Measurements from ENCODE around the gene RNF144B.
"Not testable (repeated sequence)": the region's sequence is repeated elsewhere in the genome, so short reads cannot be mapped to it uniquely, and the experiment has no call there.

RNF144B gene

DNA sequence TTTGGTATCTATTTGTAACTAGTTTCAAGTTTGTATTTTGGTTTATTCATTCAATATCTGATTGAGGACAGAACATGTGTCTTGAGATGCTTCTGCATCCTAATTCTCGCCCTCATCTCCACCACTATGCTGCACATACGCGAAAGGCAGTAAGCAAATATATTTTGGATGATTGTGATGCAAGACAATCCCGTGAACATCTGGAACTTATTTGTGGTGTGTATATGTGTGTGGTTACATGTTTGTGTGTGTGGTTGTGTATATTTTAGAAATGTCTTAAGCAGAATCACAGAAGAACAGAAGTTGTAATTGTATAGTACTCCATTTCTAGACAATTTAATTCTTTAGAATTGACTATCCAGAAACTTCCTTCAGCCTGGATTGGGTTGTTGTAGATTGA is 35.1 kb upstream of the RNF144B start:
- no peak overlapping the region for H3K4me3 ChIP-seq (ENCODE audit: low read depth in 1 of 2, low read length in 1 of 2)
- no peaks in the 10 kb centered on the region for H3K27me3 ChIP-seq
- H3K9me3 ChIP-seq, result no peaks in the 10 kb centered on the region
- no peaks in the 10 kb centered on the region for H3K36me3 ChIP-seq
- peaks cover 5 to 6% of the 10 kb centered on the region in 2 experiments for H3K4me1 ChIP-seq (ENCODE audit: control insufficient read depth in 1 of 2, insufficient read depth in 1 of 2, low read depth in 1 of 2, low read length in 1 of 2)
- TF ChIP-seq, protein P1, sequence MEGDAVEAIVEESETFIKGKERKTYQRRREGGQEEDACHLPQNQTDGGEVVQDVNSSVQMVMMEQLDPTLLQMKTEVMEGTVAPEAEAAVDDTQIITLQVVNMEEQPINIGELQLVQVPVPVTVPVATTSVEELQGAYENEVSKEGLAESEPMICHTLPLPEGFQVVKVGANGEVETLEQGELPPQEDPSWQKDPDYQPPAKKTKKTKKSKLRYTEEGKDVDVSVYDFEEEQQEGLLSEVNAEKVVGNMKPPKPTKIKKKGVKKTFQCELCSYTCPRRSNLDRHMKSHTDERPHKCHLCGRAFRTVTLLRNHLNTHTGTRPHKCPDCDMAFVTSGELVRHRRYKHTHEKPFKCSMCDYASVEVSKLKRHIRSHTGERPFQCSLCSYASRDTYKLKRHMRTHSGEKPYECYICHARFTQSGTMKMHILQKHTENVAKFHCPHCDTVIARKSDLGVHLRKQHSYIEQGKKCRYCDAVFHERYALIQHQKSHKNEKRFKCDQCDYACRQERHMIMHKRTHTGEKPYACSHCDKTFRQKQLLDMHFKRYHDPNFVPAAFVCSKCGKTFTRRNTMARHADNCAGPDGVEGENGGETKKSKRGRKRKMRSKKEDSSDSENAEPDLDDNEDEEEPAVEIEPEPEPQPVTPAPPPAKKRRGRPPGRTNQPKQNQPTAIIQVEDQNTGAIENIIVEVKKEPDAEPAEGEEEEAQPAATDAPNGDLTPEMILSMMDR (IDR thresholded peaks at IDR 0.05), result no peak
- H3K27ac ChIP-seq, result no peak overlapping the region

DNA sequence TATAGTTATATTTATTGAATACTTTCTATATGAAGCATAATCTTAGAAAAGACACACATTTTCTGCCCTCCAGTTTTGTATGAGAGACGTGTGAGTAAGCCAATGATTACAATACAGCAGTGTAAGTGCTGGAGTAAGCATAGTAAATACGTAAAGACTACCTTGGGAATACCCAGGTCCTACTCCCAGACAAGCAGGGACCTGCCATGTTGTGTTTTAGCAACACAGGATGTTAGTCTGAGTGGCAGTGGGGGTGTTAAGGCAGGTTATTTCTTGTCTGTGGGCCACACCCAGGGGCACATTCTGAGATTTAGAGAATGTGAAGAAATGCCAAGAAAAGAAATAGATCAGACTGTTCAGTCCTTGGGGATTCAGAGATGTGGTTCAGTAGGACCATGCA is 34.3 kb upstream of the RNF144B start:
- Histone ChIP-seq H3K4me3 (ENCODE audit: low read depth in 1 of 2, low read length in 1 of 2) (no peak overlapping the region), H3K27ac (no peak overlapping the region), H3K27me3 (no peaks in the 10 kb centered on the region), H3K36me3 (no peaks in the 10 kb centered on the region), H3K4me1 (ENCODE audit: control insufficient read depth in 1 of 2, insufficient read depth in 1 of 2, low read depth in 1 of 2, low read length in 1 of 2) (peaks cover 5 to 6% of the 10 kb centered on the region in 2 experiments), H3K9me3 (no peaks in the 10 kb centered on the region)
- TF ChIP-seq, protein P1 (IDR thresholded peaks at IDR 0.05), result no peak

DNA sequence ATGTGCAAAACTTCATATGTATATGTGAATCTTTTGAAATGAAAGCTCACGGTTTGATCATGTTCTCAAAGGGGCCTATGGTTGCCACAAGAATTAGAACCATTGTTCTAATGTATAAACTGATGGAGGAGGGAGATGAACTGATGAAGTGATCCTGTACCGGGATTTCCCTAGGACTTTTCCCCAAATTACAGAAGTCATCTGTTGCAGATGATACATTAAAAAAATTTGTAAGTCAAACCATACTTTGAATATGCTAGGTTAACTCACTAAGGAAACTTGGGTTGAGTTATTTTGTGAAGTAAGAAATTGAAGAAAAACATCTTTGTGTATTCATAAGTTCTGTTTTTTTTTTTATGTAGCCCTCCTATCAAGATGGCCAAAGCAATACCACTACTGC is 33.9 kb upstream of the RNF144B start:
- TF ChIP-seq, protein P1 (IDR thresholded peaks at IDR 0.05), result no peak
- Histone ChIP-seq H3K9me3 (no peaks in the 10 kb centered on the region), H3K4me1 (ENCODE audit: control insufficient read depth in 1 of 2, insufficient read depth in 1 of 2, low read depth in 1 of 2, low read length in 1 of 2) (peaks cover 5 to 6% of the 10 kb centered on the region in 2 experiments), H3K27me3 (no peaks in the 10 kb centered on the region), H3K27ac (no peak overlapping the region), H3K36me3 (no peaks in the 10 kb centered on the region), H3K4me3 (ENCODE audit: low read depth in 1 of 2, low read length in 1 of 2) (no peak overlapping the region)

DNA sequence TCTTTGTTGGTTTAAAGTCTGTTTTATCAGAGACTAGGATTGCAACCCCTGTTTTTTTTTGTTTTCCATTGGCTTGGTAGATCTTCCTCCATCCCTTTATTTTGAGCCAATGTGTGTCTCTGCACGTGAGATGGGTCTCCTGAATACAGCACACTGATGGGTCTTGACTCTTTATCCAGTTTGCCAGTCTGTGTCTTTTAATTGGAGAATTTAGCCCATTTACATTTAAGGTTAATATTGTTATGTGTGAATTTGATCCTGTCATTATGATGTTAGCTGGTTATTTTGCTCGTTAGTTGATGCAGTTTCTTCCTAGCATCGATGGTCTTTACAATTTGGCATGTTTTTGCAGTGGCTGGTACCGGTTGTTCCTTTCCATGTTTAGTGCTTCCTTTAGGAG is 29.6 kb upstream of the RNF144B start:
- H3K4me1 ChIP-seq (ENCODE audit: control insufficient read depth in 1 of 2, insufficient read depth in 1 of 2, low read depth in 1 of 2, low read length in 1 of 2); H3K36me3 ChIP-seq; H3K27me3 ChIP-seq; H3K9me3 ChIP-seq; H3K4me3 ChIP-seq (ENCODE audit: low read depth in 1 of 2, low read length in 1 of 2); H3K27ac ChIP-seq: not testable (repeated sequence)

DNA sequence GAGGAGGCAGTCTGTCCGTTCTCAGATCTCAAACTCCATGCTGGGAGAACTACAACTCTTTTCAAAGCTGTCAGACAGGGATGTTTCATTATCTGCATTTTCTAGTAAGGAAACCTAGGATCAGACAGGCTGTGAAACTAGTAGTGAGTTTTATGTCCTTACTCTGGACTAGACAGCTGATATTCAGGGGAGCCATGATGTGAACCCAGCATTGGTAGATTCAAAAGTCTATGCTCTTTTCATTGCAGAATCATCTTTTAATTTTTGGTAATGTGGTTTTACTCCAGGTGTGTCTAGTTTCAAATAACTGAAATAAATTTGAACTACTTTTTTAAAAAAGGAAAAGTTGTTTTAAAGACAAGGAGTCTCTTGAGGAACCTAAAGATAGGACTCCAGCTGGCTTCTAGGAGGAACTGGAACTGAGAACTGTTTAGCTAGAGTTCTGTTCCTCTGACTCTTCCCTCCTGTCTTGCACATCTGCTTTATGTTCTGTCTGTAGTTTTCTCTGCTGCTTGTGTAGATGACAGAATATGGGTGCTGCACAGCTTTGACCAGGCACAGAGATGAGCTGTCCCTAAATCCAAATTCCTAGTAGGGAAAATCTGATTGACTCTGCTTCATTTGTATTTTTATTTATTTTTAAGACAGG is 27.8 kb upstream of the RNF144B start:
- no peak overlapping the region for H3K27ac ChIP-seq
- TF ChIP-seq, protein P1 (IDR thresholded peaks at IDR 0.05), result no peak
- H3K27me3 ChIP-seq, result no peaks in the 10 kb centered on the region
- H3K4me3 ChIP-seq (ENCODE audit: low read depth in 1 of 2, low read length in 1 of 2), result no peak overlapping the region
- H3K36me3 ChIP-seq, result no peaks in the 10 kb centered on the region
- H3K9me3 ChIP-seq, result no peaks in the 10 kb centered on the region
- no peaks in the 10 kb centered on the region for H3K4me1 ChIP-seq (ENCODE audit: control insufficient read depth in 1 of 2, insufficient read depth in 1 of 2, low read depth in 1 of 2, low read length in 1 of 2)

DNA sequence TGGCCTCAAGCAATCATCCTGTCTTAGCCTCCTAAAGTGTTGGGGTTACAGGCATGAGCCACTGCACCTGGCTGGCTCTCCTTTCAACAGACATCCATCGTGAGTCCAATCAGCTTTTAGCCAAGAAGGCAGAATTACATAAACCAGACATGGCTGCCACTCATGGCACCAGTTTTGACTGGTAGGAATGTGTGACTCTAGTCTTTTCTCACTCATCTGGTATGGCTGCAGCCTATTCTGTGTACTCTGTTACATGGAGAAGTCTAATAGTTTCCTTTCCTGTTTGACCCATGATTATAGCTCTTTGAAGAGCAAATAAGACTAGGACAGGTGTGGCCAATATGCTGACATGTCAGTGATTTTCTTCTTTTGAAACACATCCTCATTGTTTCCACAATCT is 27.0 kb upstream of the RNF144B start:
- TF ChIP-seq, protein P1 (IDR thresholded peaks at IDR 0.05), result no peak

More for the DNA sequence above, 27.0 kb upstream of the RNF144B start:
- Histone ChIP-seq H3K4me1 (ENCODE audit: control insufficient read depth in 1 of 2, insufficient read depth in 1 of 2, low read depth in 1 of 2, low read length in 1 of 2) (no peaks in the 10 kb centered on the region), H3K36me3 (no peaks in the 10 kb centered on the region), H3K27ac (no peak overlapping the region), H3K4me3 (ENCODE audit: low read depth in 1 of 2, low read length in 1 of 2) (no peak overlapping the region), H3K27me3 (no peaks in the 10 kb centered on the region), H3K9me3 (no peaks in the 10 kb centered on the region)

Data from neutrophil (primary cell).